ENCODE measurements around the gene BANK1.

Gene BANK1

GRCh38 chr4:101958547-101958946 is 168.0 kb downstream of the BANK1 start:
- DNase-seq, result peak in 1 of 56 donors; percentile 1

GRCh38 chr4:101960431-101960830 is 169.9 kb downstream of the BANK1 start:
- DNase-seq, result no peak

DNA sequence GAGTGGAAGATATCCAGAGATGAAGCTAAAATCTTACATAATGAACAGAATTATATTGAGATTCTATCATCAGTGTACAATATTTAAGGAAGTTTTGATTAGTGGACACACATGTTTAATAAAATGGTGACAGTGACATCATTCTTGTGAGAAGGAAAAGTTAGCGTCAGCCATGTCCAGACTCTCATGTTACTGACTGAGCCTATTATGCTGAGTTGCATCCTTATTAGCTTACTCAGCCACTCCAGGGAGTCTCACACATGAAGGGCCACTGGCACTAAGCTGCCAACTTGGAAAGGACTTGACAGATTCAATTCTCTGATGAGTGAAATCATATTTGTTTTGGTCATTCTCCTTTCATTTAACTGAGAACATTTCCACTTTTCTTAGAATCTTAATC is 170.6 kb downstream of the BANK1 start:
- DNase-seq, result no peak

DNA sequence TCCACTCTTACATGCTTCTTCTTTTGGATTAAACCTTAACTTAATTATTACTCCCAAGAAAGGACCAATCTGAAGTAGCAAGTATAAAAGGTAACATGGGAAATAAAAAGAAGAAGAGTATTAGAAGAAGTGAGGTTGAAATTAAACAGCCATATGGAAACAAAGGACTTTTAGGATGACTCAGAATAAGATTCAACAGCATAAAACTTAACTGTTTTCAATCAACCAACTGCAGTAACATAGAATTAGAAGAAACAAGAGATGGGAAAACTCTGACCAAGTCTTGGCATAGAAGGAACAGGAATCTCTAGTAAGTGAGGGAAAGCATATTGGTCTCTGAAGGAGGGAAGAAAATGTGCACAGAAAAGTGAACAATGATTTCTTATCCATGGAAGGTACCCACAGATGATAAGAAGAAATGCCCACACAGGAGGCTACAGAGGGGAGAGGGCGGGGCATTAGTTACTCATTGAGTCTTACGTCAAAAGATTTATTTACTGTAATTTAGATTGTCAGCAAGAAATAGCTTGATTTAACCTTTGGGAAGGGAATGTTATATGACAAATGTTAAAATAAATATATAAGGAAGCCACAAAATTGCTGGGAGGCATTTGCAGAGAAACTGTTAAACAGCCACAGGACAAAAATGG is 177.3 kb downstream of the BANK1 start:
- no peak for DNase-seq

- no peak for DNase-seq
These were observed 177.8 kb downstream of the BANK1 start for GRCh38 chr4:101968364-101968763.

GRCh38 chr4:101969965-101970364 is 179.4 kb downstream of the BANK1 start:
- no peak for DNase-seq

DNA sequence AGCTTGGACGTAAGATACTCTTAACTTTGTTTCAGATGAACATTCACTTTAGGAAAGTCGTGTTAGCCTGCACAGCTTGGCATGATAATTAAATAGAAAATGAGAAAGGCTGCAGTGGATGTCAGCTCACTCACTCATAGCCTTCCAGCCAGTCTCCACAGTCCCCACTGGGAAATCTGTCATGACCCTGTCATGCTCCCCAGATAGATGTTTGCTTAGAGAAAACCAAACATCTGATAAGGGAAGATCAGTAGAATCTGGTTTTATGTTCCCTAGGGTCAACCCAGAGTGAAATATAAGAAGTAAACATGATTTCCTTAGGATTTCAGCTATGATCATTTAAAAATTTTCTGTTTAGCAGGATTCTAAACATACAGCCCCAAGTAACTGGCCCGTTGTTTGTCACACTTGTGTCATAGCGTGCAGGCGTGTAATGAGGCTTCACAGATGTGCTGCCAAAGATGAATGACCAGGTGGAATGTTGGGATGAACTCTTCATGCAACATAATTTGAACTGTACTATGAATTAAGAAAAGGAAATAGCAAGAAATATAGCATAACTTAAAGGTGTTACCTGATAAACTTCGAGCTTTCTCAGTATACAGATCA is 180.1 kb downstream of the BANK1 start:
- DNase-seq, result no peak

- DNase-seq, result no peak
These were observed 182.3 kb downstream of the BANK1 start for GRCh38 chr4:101972791-101973190.

DNA sequence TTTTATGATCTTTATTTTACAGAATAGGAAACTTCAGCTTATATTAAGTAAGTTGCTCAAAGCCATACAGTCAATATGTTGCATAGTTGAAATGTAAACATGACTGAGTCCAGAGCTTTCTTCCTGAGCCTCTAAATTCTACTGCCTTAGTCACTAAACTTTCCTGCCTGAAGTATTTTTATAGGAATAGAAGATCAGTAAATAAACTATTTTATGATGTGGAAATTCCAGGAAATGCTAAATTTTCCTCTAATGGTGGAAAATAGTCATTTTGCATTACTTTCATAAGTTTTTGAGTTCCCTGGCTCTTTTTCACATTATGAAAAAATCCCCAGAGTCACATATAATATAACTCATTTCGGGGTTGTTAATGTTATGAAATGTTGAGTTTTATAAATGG is 182.8 kb downstream of the BANK1 start:
- DNase-seq, result no peak

DNA sequence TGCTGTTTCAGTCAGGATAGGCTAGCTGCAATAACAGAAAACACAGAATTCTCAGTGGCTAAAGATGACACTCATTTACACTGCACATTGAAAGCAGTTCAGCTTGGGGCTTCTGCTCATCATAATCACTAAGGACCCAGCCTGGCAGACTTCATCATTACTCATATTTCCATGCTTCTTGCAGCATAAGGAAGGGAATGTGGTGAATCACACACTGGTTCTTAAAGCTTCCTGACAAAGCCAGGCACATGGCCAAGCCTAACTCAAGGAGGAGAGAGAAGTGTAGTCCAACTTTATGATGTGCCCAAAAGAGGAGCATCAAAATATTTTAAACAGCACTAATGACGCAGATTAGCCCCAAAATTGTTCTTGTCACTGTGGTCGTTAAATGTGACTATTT is 186.5 kb downstream of the BANK1 start:
- peak in 4 of 56 donors; percentile 1 to 4 (median 2) for DNase-seq

- DNase-seq, result no peak
These were observed 191.2 kb downstream of the BANK1 start for GRCh38 chr4:101981756-101982155.

DNA sequence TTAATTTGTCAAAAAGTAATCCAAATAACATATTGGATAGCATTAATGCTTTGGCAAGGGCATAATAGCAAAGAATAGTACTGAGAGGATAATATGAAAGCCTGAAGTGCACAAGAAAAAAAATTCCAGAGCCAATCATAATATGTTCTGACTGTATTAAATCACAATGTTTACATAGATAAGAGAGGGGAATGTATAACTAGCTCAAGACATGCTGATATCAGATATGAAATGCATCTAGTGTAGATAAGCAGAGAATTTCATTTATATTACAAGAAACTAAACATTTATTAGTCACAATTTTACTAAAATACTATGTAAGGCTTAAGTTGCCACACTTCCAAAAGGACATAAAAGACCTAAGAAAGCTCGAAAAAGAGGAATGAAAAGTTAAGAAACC is 193.3 kb downstream of the BANK1 start:
- DNase-seq, result no peak

DNA sequence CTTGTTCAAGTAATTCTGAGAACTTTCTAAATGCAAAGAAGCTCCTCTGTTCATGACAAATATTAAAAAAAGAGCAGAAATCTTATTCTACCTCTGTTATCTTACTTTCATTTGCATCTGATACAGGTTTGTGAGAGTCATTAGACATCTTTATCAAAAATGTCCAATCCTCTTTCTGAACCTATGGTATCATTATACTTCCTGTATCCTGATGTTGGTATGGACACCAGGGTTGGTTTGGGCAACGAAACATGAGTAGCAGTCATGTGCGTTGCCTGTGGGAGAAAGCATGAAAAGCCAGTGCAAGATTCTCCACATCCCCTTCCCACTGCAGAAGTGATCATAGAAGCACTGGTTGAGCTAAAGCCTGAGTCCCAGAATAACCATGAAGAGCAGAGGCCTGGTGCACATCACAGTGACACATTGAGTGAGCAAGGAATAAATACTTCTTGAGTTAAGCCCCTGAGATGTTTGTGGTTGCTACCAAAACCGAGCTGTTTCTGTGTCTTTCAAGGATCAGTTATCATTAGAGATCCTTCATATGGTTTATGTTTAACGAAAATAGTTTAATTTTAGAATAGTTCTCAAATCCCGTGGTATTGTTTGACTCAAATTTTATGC is 197.2 kb downstream of the BANK1 start:
- no peak for DNase-seq

GRCh38 chr4:101989551-101989950 is 199.0 kb downstream of the BANK1 start:
- no peak for DNase-seq

GRCh38 chr4:101992446-101992845 is 201.9 kb downstream of the BANK1 start:
- no peak for DNase-seq

GRCh38 chr4:101993002-101993841 is 202.7 kb downstream of the BANK1 start:
- no peak for DNase-seq

DNA sequence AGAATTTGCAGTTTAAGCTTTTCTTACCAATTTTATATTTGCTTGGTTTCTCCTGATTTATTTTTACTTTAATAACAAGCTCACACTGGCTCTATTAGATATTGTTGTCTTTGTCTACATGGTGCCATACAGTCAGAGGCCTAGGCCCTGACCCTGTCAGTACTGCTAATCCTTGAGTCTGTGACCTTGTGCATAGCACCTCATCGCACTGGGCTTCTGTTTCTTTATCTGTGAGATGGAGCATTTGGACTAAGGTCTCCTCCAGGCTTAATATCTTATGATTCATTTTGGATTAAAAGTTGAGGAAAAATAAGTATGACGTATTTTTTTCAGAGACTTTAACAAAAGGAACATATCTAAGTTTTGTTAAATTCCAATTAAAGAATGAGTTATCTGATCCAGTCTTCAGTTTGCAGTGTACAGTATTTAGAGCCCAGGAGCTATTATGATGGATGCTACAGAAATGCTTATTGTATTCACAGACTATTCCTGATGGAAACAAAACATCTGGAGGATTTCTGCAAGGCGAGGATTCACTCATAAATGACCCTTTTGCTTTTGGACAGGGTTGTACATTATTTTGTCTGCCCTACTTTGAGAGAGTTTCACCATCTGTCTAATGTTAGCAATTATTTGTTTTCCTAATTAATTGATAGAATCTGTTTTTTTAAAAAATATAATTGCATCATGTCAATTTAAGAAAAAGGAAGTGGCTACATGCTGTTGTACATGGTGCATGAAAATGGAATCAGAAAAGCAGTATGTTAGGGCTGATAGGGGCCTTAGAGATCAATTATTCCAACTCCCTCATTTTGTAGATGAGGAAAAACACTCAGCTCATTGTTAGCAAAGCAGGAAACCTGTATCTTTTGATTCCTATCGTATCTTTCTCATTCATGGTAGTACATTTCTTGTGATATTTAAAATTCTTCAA is 203.6 kb downstream of the BANK1 start:
- no peak for DNase-seq

DNA sequence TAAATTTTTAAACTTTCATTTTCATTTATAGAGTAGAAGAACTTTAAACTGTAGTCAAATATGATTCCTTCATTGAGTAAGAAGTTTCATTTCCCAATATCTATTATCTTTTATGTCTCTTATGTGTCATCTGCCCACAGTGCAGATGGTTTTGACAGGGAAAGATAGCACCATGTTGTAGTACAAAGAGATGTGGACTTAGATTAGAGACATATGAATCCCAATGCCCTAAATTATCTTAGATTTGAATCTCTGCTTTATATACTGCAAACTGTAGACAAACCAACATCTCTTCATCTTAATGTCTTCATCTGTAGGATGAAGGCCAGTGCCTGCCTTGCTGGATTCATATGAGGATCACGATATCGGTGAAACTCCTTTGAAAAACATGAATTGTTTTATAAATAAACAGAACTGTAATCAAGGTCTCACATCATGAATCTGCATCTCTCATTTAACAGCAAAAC is 217.5 kb downstream of the BANK1 start:
- no peak for DNase-seq

DNA sequence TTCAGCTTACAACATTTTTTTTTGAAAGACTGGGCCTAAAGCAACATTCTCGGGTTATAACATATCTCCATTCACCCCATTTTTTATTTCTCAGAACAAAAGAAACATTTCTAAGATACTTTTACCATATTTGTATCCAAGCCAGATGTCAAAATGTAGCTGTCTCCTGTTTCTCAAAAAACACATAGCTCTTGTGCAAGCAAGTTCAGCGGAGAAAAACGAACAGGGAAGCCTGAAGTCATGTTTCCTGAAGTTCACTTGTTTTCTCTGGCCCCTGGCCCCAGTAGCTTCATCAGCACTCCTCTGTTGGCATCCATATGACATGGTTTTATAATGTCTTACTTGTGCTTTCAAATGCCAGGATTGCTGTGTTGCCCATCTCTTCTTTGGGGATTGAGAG is 218.2 kb downstream of the BANK1 start:
- no peak for DNase-seq

GRCh38 chr4:102022343-102022742 is 231.8 kb downstream of the BANK1 start:
- no peak for DNase-seq

DNA sequence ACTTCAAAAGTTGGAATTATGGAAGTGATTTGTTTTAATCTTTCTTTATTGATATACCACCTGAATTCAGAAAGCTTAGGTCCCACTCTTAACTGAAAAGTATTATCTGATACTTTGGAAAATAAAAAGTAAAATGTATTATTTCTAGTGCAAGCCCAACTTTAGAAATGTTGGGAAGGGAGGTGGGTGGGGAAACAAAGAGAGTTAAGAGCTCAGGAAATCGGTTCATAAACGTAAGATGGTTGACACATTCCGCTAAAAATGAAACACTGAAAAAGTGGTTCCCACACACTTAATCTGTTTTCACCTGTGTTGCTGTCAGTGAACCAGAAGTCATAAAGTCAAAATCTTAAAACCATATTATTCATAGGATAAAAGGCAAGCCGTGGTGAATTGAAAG is 237.4 kb downstream of the BANK1 start:
- no peak for DNase-seq

All from amygdala (tissue), 56 donors.